Right hindlimb (tissue), 1 donor: ENCODE measurements around the gene MGAT5.

Experiments
- DNase-seq: peaks from one replicate; pipeline ENCODE4 v3.0.0-alpha.2; 2018

MGAT5 gene

DNA sequence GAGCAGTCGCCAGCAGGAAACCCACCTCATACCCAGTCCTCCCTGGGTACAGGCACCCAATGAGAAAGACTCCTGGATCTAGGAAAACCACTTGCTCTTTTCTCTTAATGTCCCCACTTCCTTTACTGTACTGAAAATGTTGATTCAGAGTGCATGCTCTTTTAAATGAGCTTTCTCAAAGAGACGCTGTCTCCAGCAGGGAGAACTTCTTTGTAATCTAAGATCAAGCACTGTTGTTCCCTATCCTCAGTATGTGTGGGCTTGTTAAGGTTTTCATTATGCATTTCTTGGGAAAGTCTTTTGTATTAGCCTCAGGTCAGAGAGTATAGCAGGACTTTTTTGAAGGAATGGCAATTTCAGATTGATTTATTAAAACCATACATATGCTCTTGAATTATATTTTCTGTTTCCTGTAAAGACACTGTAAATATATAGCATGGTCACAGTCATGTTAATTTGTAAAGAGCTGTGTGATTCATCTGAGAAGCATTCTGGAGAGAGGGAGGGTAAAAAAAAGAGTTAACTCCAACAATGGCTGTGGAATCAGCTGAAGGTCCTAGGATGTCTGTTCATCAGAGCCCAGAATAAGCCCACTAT, 178.1 kb downstream of the MGAT5 start:
- DNase-seq = no peak

DNA sequence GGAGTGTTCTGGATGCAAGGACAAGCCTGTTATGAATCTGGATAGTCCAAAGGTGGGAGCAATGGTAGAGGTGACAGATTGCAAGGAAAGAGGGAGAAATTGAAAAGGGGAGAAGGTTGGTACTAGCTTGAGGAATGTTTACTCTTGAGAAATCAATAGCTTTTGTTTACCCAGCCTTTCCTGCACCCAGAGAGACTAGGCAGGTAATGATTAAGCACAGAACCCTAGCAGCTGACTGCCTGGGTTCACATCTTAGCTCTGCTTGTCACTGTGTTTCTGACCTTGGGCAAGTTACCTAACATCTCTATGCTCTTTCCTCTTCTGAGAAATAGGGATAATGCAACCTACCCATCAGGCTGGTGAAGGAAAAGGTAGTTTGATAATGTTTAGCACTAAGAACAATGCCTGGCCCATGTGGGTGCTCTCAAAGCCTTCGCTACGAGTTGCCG, 178.6 kb downstream of the MGAT5 start:
- no peak for DNase-seq

DNA sequence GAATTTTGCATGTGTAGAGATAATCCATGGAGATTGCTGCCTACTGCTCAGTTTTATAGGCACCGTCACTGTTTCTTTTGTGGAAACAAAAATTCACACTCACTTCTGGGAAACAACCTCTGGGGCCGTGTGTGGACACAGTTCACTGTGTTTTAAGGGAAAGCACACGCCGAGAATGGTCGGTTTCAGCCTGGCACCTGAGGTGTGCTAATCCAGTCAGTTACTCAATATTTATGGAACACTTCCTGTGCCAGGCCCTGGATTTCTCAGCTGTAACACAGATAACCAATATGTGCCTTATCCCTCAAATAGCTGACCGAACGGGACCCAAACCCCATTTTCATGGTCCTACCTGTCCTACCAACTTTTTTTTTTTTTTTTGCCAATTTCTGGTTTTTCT, 179.6 kb downstream of the MGAT5 start:
- no peak for DNase-seq

DNA sequence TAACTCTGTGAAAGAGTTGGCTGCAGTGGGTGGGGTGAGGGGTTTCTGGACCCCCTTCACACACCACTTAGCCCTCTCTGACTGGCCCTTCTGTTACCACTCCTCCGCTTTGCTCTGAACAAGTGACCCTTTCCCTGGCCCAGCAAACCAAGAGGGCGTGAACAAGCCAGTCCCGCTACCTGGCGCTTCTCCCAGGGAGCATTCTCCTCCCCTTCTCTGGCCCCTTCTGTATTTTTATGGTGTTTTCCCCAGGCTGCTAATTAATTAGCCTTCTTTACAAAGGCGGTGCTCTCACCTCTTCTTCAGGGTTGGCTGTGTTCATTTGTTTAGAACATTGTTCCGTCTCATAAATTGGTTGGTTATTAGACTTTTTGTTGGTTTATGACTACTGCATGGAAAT, 180.1 kb downstream of the MGAT5 start:
- DNase-seq = no peak

DNA sequence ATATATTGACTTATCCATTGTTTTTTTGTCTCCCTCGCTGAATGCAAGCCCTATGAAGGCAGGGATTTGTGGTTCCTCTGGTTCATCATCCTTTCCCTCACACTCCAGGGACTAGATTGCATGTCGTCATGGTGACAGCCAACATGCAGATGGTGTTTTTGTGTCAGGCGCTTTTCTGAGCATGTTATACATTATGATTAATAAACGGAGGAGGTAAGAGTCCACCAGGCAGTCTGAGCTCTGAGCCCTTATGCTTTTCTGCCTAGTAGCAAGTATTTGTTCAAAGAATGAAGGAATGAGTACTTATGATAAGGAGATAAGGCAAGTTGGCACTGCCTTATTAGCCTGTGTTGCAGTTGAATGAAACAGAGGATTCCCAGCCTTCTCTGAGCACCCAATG, 181.6 kb downstream of the MGAT5 start:
- DNase-seq = no peak

DNA sequence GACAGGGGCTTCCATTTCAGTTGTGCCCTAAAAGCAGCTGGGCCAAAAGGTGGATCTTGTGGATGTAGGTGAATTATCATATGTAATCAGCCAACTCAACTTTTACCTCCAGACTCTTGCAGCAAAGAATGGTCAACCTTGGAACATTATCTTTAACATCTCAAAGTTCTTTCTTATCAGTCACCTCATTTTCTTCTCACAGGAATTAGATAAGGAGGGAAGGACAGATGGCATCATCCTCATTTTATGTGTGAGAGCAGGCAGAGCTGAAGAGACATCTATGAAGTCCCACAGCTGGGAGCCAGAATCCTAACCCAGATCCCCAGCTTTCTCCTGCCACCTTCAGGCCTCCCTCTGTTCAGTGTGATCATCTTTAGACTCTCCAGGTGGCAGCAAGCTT, 182.1 kb downstream of the MGAT5 start:
- DNase-seq = no peak

DNA sequence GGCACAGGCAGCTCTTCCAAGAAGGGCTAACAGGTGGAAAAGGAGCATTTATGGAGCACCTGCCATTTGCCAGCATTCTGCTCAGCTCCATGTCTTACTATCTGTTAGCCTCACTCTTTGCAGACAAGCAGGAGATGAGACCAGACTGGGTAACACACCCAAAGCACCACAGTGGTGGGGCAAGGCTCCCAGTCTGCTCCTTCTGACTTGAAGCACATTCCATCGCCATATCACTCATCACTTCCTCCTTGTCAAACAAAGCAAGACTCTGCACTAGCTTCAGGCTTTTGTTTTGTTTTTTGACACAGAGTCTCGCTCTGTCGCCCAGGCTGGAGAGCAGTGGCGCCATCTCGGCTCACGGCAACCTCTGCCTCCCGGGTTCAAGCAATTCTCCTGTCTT, 182.8 kb downstream of the MGAT5 start:
- DNase-seq = no peak

DNA sequence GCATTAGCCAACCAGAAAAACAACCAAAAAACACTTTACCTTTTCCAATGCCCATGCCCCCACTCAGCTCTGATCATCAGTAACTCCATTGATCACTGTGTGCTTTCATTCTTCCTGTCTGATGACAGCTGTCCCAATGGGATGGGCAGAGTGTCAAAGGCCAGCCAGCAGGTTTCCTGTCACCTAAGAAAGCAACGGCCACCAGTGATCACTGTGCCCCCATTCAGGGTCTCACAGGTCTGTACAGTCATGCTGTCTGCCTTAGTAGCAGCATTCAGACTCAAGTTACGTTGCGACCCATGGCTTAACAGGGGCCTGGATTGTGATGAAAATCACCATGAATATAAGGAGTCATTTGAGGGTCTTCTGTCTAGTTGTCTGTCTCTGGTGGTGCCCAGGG, 184.5 kb downstream of the MGAT5 start:
- no peak for DNase-seq

DNA sequence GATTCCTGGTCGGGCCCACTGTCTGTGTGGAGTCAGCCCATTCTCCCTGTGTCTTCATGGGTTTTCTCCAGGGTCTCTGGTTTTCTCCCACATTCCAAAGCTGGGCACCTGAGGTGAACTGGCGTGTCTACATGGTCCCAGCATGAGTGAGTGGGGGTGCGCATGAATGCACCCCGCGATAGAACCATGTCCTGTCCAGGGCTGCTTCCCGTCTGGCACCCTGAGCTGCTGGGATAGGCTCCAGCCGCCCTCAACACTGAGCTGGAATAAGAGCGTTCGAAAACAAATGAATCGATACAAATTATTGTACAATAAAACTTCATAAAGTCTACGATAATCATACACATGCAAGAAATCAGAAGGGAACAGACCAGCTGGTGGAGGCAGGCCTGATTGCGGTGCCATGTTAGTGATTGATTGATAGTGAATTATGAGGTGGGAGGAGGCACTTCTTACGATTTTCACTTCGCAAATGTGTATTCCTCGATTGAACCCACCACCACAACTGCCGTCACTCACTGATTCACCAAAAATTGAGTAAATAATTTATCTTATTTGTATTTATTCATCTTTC, 186.6 kb downstream of the MGAT5 start:
- no peak for DNase-seq

DNA sequence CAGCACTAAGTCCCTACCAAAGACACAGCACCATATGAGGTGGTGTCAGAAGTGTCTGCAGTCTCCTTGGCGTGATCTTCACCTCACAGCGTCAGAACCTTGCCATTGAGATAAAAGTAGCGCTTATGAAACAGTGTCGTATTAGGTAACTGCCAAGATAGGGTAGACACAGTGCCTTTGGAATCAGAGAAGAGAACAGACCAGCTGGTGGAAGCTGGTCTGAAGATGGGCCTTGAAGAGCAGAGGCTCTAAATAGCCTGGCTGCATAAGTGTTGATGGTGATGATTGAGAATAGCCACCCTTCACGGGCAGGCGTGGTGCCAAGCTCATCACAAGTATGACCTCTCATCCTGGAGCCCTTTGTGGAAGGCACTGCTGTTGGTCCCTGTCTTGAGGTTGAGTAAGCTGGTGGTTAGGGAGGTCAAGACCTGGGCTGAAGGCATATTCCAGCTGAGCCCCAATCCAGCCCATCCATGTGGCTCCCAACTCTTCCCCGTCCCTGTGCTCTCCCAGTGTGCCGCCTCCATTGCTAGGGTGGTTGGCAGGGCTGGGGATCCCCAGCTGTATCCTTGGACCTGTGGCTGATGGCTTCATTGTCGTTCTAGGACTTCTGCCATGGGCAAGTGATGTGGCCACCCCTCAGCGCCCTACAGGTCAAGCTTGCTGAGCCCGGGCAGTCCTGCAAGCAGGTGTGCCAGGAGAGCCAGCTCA, 187.4 kb downstream of the MGAT5 start:
- no peak for DNase-seq

DNA sequence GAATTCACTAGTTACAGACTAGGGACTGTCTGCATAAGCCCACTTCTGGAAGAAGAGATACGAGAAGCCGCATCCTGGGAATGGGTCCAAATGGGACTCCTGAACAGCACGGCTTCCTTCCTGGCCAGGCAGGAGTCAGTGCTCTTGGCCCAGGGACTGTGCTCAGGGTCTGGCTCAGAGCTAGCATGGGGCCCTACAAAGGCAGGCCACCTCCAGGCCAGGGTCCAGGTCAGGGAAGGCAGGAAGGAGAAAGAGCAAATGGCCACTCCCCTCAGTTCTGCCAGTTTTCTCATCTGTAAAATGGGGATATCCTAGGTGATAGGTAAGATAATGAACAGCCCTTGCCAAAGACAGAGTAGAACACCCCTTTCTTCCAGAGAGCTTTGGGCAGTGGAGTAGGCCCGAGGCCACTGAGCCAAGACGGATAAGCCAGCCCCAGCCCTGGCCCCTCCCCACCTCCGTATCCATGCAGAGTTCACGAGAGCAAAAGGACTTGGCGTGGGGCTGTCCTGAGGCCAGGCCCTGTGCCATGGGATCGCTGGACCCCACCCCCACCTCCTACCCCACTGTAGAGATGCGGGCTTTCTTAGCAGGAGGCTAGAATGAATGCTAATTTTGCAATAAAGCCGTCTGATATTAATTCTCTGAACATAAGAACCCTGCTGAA, 190.1 kb downstream of the MGAT5 start:
- DNase-seq = no peak

DNA sequence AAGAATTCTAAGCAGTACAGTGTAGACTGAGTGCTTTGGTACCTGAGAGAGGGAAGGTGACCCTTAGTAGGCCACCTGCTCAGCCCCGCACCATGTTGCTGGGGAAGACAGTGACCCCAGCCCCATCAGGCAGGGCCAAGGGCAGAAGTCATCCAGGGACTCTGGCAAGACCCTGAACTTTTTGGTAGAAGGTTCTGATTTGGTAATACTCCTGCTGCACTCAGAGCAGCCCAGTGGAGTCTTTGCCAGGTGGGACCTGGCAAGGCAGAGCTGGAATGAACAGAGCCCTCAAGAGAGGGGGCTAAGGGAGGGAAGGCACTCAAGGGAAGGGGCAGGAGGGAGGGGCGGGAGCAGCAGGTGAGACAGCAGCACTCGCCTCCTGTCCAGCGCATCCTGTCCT, 191.2 kb downstream of the MGAT5 start:
- DNase-seq = no peak

DNA sequence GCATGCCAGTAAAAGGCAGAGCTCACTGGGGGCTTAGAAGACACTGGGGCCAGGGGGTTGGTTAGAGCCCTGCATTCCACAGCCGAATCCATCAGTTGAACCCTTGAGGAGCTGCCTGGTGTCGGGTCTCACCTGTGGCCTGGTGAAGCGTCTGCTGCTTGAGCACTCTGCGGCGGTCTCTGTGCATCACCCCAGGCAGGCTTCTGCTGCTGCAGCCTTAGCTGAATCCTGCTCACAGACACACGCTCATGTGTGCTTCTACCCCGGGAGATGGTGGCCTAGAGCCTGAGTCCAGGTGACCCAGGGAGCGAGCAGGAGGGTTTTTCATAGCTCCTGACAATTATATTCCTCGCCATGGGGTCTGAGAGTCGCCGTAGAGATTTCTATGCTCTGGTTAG, 192.1 kb downstream of the MGAT5 start:
- DNase-seq = no peak

DNA sequence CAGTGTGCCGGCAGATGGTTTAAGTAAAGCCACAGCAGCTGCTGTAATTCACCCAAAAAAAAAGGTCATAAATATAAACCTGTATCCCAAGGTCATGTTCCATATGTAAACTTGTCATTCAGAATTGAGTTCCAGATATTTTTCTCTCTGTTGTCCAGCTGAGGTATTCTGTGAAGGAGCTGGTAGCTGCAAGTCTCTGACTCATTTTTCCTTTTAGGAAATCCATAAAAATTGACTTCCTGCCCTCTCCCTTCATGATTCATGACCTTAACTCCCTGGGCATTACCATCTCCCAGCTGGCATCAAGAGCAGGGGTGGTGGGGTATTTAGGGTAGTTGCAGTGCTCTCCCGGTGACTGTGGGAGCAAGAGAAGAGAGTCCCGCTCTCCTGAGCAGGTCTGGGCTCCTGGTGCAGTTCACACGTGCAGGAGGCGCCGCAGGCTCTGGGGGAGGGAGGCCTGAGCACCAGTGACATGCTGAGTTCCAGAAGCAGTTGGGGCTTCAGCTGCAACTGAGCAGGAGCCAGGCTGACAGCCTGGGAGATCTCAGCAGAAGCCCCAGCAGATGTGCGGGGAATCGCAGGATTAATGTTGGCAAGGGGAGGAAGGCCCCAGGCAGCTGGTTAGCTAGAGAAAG, 192.6 kb downstream of the MGAT5 start:
- DNase-seq = peak; percentile 88

DNA sequence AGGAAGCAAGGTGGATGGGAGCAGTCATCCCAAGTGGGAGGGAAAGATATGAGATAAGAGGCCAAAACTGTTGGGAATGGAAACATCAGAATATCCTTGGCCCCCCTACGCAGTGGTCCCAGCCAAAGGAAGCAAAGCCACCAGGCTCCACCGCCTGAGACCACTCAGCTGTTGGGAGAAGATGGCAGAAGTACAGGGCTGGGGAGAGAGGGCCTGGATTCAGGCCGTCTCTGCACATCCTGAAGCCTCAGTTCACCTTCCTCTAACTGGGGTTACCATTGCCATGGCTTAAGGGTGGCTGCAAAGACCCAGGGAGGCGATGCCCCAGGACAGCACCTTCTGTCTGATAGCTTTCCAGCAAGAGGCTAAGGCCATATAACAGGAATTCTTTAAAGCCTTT, 193.8 kb downstream of the MGAT5 start:
- DNase-seq = no peak

DNA sequence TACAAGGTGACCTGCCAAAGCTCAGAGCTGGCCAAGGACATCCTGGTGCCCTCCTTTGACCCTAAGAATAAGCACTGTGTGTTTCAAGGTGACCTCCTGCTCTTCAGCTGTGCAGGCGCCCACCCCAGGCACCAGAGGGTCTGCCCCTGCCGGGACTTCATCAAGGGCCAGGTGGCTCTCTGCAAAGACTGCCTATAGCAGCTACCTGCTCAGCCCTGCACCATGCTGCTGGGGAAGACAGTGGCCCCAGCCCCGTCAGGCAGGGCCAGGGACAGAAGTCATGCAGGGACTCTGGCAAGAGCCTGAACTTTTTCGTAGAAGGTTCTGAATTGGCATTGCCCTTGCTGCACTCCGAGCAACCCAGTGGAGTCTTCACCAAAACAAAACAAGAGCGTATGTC, 194.8 kb downstream of the MGAT5 start:
- no peak for DNase-seq

DNA sequence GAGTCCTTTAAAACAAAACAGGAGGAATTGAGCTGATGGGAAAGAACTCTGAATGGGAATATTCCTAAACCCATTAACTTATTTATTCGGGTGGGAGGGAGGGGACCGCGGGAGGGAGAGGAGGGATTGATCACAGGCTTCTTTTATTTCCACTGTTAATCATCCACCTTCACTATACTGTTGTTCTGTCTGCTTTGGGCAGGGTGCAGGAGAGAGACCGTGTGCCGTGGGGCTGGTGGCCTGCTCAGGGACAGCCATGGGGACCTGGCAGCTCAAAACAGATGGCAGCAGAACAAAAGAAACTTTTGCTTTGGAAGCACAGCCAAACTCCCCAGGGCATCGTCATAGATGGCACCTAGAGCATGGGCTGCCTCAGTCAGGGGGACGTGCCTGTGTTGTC, 195.3 kb downstream of the MGAT5 start:
- DNase-seq = peak; percentile 2

DNA sequence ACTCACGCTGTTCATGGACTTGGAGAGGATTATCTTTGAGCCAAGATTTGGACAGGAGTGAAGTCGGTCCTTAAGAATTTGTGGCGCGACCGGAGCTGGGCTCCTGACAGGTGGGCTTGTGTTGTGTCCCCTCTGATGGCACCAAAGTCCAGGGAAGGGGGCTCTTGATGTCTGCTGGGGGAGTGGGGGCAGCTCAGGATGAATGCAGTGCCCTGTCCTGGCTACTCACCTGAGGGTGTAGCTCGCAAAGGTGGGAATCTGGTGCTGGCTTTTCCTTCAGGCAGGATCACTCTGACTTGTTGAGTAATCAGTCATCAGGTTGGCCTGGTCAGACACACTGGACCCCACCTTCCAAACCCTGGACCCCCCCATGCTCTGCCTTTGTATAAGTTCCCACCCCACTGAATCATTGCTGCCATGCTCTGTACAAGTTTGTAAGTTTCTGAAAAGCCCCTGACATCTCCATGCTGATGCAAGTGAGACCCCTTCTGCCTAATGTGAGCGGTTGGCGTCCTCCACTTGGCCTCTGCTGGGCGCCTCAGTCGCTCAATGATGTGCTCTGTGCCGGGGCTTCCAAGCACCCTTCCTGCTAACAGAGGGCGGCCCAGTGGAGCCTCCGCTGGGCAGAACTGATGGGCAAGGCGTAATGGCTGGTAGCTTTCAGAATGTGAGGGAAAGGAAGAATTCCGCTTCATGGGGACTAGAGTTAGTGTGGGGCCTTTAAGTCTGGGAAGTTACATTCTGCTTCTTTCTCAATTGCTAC, 196.1 kb downstream of the MGAT5 start:
- peak; percentile 16 for DNase-seq

DNA sequence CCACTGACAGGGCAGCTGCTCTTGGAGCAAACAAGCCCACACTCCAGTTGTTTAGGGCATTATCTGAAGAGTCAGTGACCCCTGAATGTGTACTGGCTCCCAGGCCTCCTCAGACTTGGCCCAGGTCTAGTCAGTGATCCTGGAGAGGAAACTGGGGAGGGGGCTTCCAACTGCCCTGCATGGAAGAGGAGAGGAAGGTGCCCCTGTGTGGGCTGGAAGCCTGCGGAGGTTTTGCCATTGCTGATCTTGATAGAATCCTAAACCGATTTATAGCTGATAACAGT, 197.4 kb downstream of the MGAT5 start:
- no peak for DNase-seq

DNA sequence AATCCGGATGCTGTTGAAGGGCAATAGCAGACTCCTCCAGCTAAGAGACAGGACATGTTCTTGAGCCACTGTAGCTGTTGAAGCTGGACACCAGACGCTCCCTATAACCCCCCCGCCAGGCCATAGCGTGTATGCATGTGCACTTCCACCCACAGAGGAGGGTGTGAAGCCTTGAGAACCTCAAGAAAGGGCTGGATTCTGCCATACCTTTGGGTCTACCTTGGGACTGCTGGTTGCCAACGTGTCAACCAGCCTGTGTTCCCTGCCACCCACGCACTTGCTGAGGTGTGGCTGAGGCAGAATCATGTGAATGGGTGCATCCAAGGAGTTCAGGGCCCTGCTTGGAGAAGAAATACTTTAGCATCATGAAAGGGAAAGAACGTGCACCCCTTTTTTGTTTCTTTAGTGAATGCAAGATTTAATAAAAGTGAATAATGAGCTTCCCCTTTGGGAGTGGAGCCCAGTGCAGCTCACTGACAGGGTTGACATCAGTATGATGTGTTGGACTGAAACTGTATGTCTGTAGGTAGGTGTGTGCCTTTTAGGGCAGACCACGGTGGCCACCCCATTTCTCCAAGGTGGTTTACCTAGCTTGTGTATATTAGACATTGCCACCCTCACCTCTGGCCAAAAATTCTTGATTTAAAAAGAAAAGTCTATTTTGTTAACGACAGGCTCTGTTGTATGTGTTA, 198.3 kb downstream of the MGAT5 start:
- DNase-seq = peak; percentile 14

DNA sequence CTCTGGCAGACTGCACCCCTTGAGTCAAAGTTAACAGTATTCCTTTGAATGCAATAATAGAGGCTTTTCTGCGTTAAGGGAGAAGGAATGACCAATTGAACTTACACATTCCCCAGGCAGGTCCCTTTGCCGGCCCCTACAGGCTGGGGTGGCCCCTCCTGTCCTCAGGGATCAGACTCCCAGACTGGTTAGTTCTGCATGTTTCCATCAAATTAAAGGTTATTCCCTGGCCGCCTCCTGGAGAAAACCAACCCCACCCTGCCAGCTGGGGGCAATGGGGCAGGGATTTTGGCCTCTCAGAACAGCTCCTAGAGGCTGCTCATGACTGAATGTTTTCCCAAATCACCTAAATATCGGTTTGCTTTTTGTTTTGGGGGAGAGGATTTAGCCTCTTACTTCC, 199.6 kb downstream of the MGAT5 start:
- no peak for DNase-seq

DNA sequence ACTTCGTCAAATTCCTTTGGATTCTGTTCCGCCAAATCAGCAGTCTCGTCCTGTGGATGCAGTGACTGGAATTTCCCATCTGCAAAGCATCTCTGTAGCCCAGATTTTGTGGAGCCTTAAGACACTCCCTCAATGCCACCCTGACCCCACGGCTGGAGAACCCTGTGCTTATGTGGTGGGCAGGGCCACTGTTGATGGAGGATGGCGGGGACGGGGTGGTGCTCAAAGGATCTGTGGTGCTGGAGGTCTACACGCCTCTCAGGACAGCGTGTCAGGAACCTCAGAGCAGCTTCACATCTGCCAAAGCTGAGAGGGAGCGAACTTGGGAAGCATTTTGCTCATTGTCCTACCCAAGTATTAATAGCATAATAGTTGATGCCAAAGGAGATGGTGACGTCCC, 200.1 kb downstream of the MGAT5 start:
- DNase-seq = no peak
